Heart right ventricle (tissue), 16 donors: Measurements from ENCODE around the gene IP6K3. TPM values are rescaled to one million over a fixed set of nuclear protein-coding genes. Genes with fewer than 3 reads are reported as not detected.

Experiments
- ATAC-seq, 8 donors: fragments of 200-7000 bp; cut with Tn5 transposase; one replicate each; pipeline ENCODE4 v1.9.1; 2020; ENCODE audit warnings: mild to moderate bottlenecking in 8 of 8, moderate library complexity in 8 of 8, moderate number of reproducible peaks in 1 of 8
- DNase-seq, 2 donors: peaks; one replicate each; pipeline ENCODE4 v3.0.0-alpha.2; 2020
- H3K27ac ChIP-seq, 10 donors: fragments of 200-600 bp; sonication (generic) in 2 of 10; one replicate each; pipeline versions ENCODE4 v1.5.0 to v1.8.0; 2020 to 2022; ENCODE audit warnings: mild to moderate bottlenecking in 3 of 10
- H3K27me3 ChIP-seq, 7 donors: fragments of 200-600 bp; one replicate each; pipeline ENCODE4 v1.8.0; 2021 to 2022; ENCODE audit warnings: mild to moderate bottlenecking in 2 of 7
- H3K36me3 ChIP-seq, 9 donors: fragments of 200-600 bp; sonication (generic) in 1 of 9; one replicate each; pipeline versions ENCODE4 v1.5.0 to v1.8.0; 2020 to 2022; ENCODE audit warnings: mild to moderate bottlenecking in 2 of 9
- H3K4me1 ChIP-seq, 9 donors: fragments of 200-600 bp; sonication (generic) in 1 of 9; one replicate each; pipeline versions ENCODE4 v1.5.0 to v1.8.0; 2020 to 2022; ENCODE audit warnings: mild to moderate bottlenecking in 4 of 9
- H3K4me3 ChIP-seq, 10 donors: fragments of 200-600 bp; sonication (generic) in 2 of 10; one replicate each; pipeline versions ENCODE4 v1.5.0 to v1.8.0; 2020 to 2022; ENCODE audit warnings: mild to moderate bottlenecking in 7 of 10, moderate library complexity in 2 of 10
- H3K9me3 ChIP-seq, 11 donors: fragments of 200-600 bp in 10 of 11; sonication (generic) in 2 of 11; one replicate each; pipeline versions ENCODE4 v1.5.0 to v1.8.0; 2013 to 2022; ENCODE audit warnings: mild to moderate bottlenecking in 2 of 11, control low read depth in 1 of 11, moderate library complexity in 1 of 11
- WGBS, 2 donors: extraction: QIAGEN DNeasy Blood & Tissue Kit; methylation state at CpG; one replicate each; pipeline ENCODE4 v1.1.7; 2013; ENCODE audit warnings: inconsistent platforms in 1 of 2; 5-methylcytosine and 5-hydroxymethylcytosine counted together
- intact Hi-C, 10 donors: fragments of 100-400 bp; cut with DNase I; formaldehyde crosslinking; loops; one replicate each; pipeline versions ENCODE4 v1.11.1 to v1.14.2; 2022
- polyA plus RNA-seq, 2 donors: library from polyadenylated mRNA; stranded (reverse); fragments of 200-250 nt; gene quantifications; one replicate each; pipeline ENCODE4 v1.2.3, GENCODE V29; 2013
- total RNA-seq, 10 donors: library from RNA; stranded (reverse); fragmentation: NEBNext Ultra II Directional in 3 of 10; extraction: Animal tissue kit (Norgen Biotek cat#: 25700) in 3 of 10; gene quantifications; one replicate each; pipeline versions ENCODE4 v1.2.1 to v1.2.4, GENCODE V29; 2021 to 2023
- TF ChIP-seq, protein P1 (sequence below), 9 donors: fragments of 200-600 bp; sonication (generic) in 2 of 9; IDR thresholded peaks; one replicate each; pipeline versions ENCODE4 v1.5.0 to v1.8.0; 2021 to 2022; ENCODE audit warnings: antibody characterized with exemption in 9 of 9, mild to moderate bottlenecking in 5 of 9, moderate library complexity in 1 of 9
- donor health status: Arrhythmogenic right ventricular cardiomyopathy.
- donor health status: ischemic (EF 13 %, LVEDD 7.1; RV severe dilation, severe dysfunction).
- donor health status: healthy with polysubstance abuse.
- donor health status: DM: no; HTN: yes; CAD: no.
- donor health status: DM: no; HTN: no; CAD: no.
- donor health status: ischemic (EF 25% LVEDD 6.9; RV normal size, moderate dysfunction).
- donor health status: ischemic (EF 25% LVEDD 5.7; RV mildly dilated, moderate dysfunction).
- donor health status: healthy.
- donor health status: DM: yes; HTN: yes; CAD: no.
- donor health status: Ischemic cardiomyopathy.
- donor health status: ischemic (EF 35%, LVEDD 5.7; RV mildly dilated, moderate dysfunction).
- donor health status: nonischemic (EF 11% LVEDD 7.7; RV severe dilation, severe dysfunction).
- donor health status: DM: yes; HTN: yes; CAD: no.
- donor health status: PGD.
- donor health status: ischemic (EF 29% LVEDD 5.4; RV normal size, mild dysfunction).
- donor health status: nonischemic (EF 23%, LVEDD 6.1; RV moderate dilation, normal function).

Gene IP6K3
- total and polyA plus RNA-seq, 12 donors: 15.9 to 55.7 (median 27.5) TPM

DNA sequence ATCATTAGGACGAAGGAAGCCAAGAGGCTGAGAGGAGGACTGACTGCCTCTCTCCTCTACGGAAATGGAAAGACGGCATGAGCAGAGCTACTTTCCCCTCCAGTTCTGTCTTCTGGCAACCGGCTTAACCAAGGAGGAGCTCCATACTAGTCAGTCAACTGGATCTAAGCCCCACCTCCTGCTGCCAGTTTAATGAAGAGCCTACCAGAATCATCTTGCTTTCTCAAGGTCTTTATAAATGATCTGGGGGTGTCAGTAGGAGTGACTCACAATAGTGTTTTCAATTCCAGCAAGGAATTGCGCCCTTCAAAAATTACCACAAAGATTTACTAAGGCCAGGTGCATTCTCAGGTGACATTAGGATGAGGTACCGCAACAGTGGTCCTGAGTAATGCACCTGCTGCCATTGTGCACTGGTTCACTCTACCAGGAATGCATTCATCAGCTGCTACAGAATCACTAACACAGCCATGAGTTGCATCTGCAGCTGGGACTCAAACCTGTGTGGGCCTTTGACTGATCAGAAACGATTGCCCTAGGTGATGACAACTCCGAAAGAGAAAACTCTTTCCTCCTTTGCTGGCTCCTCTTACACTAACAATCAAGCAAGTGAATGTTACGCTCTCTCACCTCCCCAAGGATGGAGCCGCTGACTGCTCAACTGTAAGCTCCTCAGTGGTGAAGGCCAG is 38.0 kb downstream of the IP6K3 start:
- Histone ChIP-seq H3K4me3 (no peak overlapping the region), H3K36me3 (peaks cover 0 to 39% (median 0%) of the 10 kb centered on the region in 9 donors), H3K27ac (peak overlapping the region in 8 of 10 donors; percentile 66 to 95 (median 91)), H3K27me3 (no peaks in the 10 kb centered on the region), H3K4me1 (peaks cover 6 to 48% (median 33%) of the 10 kb centered on the region in 9 donors), H3K9me3 (no peaks in the 10 kb centered on the region)
- 86 to 87% methylated on average over 10 of the region's 10 CpGs for WGBS, 2 donors
- TF ChIP-seq, protein P1, sequence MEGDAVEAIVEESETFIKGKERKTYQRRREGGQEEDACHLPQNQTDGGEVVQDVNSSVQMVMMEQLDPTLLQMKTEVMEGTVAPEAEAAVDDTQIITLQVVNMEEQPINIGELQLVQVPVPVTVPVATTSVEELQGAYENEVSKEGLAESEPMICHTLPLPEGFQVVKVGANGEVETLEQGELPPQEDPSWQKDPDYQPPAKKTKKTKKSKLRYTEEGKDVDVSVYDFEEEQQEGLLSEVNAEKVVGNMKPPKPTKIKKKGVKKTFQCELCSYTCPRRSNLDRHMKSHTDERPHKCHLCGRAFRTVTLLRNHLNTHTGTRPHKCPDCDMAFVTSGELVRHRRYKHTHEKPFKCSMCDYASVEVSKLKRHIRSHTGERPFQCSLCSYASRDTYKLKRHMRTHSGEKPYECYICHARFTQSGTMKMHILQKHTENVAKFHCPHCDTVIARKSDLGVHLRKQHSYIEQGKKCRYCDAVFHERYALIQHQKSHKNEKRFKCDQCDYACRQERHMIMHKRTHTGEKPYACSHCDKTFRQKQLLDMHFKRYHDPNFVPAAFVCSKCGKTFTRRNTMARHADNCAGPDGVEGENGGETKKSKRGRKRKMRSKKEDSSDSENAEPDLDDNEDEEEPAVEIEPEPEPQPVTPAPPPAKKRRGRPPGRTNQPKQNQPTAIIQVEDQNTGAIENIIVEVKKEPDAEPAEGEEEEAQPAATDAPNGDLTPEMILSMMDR (IDR thresholded peaks at IDR 0.05): no peak
- intact Hi-C loops: loop anchor here in 1 of 10 donors (10.0 kb wide), 1 partner anchor 124 kb away; the partner anchor contains the start of gene BAK1
- no peak for ATAC-seq
- DNase-seq: no peak

DNA sequence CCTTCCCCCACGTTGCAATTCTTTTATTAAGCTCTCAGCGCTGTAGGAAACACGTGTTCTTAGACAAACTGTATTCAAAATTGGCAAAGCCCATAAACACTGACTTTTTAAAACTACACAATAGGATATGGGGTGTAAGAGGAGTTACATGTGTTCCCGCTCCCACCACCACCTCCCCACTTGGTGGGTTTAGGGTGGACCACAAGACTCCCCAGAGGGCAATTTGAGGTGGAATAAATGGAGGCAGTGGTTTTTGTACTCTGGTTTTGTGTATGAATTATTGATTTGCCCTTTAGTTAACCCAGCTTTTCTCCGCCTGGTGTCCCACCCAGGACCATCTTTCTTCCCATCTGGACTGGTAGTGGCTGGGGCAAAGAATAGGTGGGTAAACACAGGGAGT is 38.9 kb downstream of the IP6K3 start:
- Histone ChIP-seq H3K36me3 (peaks cover 0 to 43% (median 0%) of the 10 kb centered on the region in 9 donors), H3K27ac (peak overlapping the region in 4 of 10 donors; percentile 82 to 95 (median 92)), H3K4me1 (peaks cover 6 to 48% (median 33%) of the 10 kb centered on the region in 9 donors), H3K4me3 (no peak overlapping the region), H3K27me3 (no peaks in the 10 kb centered on the region), H3K9me3 (no peaks in the 10 kb centered on the region)
- TF ChIP-seq, protein P1 (IDR thresholded peaks at IDR 0.05): no peak
- no peak for ATAC-seq
- no peak for DNase-seq
- intact Hi-C loops: loop anchor here in 1 of 10 donors (10.0 kb wide), 1 partner anchor 123 kb away; the partner anchor contains the start of gene BAK1
- WGBS, 2 donors: 88 to 94% methylated on average over 5 of the region's 5 CpGs

DNA sequence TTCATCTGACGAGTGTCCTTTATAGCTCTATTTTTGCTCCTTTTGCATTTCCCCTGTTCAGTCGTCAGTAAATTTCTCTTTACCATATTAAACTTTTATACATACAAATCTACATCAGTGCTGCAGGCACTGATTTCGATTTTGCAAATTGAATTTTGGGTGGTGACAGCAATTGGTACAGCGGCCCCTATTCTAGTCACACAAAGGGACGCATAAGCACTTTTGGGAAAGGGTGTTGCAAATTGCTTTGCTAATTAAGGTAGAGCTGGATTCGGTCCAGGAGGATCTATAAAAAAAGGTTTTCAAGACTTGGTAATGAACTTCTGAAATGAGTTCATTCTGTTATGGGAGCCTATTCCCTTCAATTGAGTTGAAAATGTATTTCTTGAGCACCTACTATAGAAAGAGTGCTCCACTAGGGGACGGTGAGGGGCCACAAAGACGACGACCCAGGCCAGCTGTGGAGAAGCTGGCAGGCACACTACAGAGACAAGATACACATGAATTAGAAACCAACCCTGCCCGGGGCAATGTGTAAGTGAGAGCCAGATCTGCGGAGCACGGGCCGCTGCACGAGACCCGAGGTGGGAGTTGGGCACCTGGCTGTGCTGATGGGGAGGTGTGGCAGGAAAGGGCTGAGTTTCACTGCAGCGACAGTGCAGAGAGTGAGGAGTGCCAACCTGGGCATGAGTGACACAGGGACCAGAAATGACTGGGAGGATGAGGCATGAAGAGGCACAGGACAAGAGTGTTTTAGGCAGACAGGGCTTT is 40.6 kb downstream of the IP6K3 start:
- TF ChIP-seq, protein P1 (IDR thresholded peaks at IDR 0.05): no peak
- H3K27me3 ChIP-seq: no peaks in the 10 kb centered on the region
- H3K4me1 ChIP-seq: peaks cover 6 to 50% (median 28%) of the 10 kb centered on the region in 9 donors
- peaks cover 0 to 43% (median 0%) of the 10 kb centered on the region in 9 donors for H3K36me3 ChIP-seq
- DNase-seq (no peak), ATAC-seq (no peak)
- H3K9me3 ChIP-seq: no peaks in the 10 kb centered on the region
- 77 to 85% methylated on average over 16 of the region's 16 CpGs for WGBS, 2 donors
- H3K27ac ChIP-seq: no peak overlapping the region
- intact Hi-C loops: loop anchor here in 1 of 10 donors (10.0 kb wide), 1 partner anchor 121 kb away; the partner anchor contains the start of gene BAK1
- H3K4me3 ChIP-seq: no peak overlapping the region

DNA sequence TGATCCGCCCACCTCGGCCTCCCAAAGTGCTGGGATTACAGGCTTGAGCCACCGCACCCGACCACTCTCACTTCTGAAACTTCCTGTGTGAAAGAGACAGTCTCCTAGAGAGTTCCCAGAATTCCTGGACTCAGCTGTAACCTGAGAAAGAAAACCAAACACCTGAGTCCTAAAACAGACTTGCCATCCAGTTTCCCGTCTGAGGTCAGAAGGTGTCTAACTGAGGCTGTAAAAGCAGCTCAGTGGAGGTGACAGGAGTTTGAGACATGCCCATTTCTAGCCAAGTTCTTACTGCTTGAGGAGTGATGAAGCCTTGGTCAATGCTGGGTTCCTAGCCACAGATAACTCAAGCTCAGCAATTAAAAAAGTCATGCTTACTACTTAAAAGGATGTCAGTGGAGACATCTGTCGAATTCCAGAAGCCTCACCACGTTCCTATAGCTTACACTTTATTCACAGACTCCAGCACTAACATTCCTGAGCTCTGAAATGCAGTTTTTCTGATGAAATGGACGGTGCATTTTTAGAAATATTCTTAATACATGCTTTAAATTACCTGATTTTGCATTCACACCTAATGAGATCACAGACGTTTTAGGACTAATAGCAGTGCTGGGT is 41.3 kb downstream of the IP6K3 start:
- Histone ChIP-seq H3K27me3 (no peaks in the 10 kb centered on the region), H3K9me3 (no peaks in the 10 kb centered on the region), H3K4me1 (peaks cover 6 to 50% (median 23%) of the 10 kb centered on the region in 9 donors), H3K36me3 (peaks cover 0 to 48% (median 0%) of the 10 kb centered on the region in 9 donors), H3K27ac (no peak overlapping the region), H3K4me3 (no peak overlapping the region)
- TF ChIP-seq, protein P1 (IDR thresholded peaks at IDR 0.05): no peak
- WGBS, 2 donors: 87 to 92% methylated on average over 9 of the region's 9 CpGs
- no peak for ATAC-seq
- intact Hi-C loops: loop anchor here in 1 of 10 donors (10.0 kb wide), 1 partner anchor 121 kb away; the partner anchor contains the start of gene BAK1
- no peak for DNase-seq
